NCI-H128 (cell line): ENCODE results near the gene TOB2.

Experiments
- DNase-seq: peaks from one replicate; lab custom pipeline; 2025; ENCODE audit not compliant: unreplicated experiment; lab: John Stamatoyannopoulos, UW

The TOB2 gene

DNA sequence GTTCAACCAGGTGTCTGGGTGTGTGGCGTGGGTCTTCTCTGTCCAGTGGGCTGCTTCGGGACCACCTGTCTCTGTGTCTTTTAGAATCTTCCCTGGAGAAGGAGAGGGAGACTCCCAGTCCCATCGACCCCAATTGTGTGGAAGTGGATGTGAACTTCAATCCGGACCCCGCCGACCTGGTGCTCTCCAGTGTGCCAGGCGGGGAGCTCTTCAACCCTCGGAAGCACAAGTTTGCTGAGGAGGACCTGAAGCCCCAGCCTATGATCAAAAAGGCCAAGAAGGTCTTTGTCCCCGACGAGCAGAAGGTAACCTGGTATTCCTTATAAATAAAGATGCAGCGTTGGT lies 52.6 kb downstream of the TOB2 start:
- no peak for DNase-seq

DNA sequence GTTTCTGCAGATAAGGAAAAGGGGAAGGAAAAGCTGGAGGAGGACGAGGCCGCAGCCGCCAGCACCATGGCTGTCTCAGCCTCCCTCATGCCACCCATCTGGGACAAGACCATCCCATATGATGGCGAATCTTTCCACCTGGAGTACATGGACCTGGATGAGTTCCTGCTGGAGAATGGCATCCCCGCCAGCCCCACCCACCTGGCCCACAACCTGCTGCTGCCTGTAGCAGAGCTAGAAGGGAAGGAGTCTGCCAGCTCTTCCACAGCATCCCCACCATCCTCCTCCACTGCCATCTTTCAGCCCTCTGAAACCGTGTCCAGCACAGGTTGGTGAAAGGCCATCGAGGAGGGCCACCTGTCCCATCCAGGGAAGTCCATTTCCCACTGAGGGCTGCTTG lies 59.3 kb downstream of the TOB2 start:
- DNase-seq = no peak

DNA sequence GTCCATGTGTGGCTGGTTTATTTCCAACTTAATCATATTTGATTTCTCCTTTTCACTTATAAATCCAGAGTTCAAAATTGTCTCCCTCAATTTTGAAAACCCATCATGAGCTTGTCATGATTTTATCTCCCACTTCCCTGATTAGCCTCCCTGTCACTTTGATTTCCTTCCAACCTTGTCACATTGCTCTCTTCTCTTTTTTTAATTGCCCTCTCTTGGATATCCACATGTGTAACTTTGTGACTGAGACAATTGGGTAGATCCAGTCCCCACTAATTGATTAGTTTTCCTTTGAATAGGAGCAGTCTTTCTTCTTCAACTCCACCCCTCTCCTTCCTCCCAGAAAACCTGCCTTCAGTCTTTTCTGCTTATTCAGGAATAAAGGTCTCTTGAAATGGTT lies 62.5 kb downstream of the TOB2 start:
- DNase-seq = no peak
